Lower leg skin (tissue), 3 donors: ENCODE results near the gene HMCN2.

ENCODE experiments used
- POLR2A ChIP-seq, 2 donors: fragments of 450-650 bp; IDR thresholded peaks; one replicate each; pipeline ENCODE4 v1.6.1; 2016 to 2017; ENCODE audit warnings: antibody characterized with exemption in 2 of 2, mild to moderate bottlenecking in 1 of 2, moderate library complexity in 1 of 2
- TF ChIP-seq, protein P1 (sequence below), 3 donors: fragments of 450-650 bp; IDR thresholded peaks; one replicate each; pipeline ENCODE4 v1.5.1; 2016; ENCODE audit warnings: antibody characterized with exemption in 3 of 3, mild to moderate bottlenecking in 3 of 3, moderate library complexity in 2 of 3

DNA sequence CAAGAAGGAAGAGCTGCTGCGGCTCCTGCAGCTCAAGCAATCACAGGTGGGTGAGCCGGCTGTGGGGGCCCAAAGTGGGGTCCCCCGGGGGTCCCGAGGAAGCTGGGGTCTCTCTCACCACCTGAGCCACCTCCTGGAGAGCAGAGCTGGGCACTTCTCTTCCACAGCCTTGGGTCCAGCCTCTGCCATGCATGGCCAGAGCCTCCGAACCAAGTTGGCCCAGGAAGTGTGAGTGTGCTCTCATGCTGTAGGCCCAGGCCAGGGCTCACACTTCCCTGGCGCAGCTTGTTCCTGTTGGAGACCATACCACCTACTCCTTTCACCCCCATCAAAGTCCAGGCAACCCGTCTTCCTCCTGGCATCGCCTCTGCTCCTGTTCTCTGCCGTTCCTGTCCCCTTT is 19.7 kb downstream of the HMCN2 start:
- TF ChIP-seq, protein P1, sequence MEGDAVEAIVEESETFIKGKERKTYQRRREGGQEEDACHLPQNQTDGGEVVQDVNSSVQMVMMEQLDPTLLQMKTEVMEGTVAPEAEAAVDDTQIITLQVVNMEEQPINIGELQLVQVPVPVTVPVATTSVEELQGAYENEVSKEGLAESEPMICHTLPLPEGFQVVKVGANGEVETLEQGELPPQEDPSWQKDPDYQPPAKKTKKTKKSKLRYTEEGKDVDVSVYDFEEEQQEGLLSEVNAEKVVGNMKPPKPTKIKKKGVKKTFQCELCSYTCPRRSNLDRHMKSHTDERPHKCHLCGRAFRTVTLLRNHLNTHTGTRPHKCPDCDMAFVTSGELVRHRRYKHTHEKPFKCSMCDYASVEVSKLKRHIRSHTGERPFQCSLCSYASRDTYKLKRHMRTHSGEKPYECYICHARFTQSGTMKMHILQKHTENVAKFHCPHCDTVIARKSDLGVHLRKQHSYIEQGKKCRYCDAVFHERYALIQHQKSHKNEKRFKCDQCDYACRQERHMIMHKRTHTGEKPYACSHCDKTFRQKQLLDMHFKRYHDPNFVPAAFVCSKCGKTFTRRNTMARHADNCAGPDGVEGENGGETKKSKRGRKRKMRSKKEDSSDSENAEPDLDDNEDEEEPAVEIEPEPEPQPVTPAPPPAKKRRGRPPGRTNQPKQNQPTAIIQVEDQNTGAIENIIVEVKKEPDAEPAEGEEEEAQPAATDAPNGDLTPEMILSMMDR (IDR thresholded peaks at IDR 0.05): no peak
- TF ChIP-seq POLR2A (IDR thresholded peaks at IDR 0.05): no peak
